HepG2 (cell line): ENCODE results near the gene MYO7B. TPM values are rescaled to one million over a fixed set of nuclear protein-coding genes. Genes with fewer than 3 reads are reported as not detected.

Source experiments
- ATAC-seq: fragments of 200-7000 bp; cut with Tn5 transposase; 3 replicates; pipeline ENCODE4 v1.9.1; 2020; ENCODE audit warnings: mild to moderate bottlenecking, moderate library complexity
- BruUV-seq: library from RNA; stranded (reverse); fragments of 400-500 nt; replicated peaks from 2 replicates; lab custom pipeline; 2021; lab: Mats Ljungman, UMichigan
- CTCF ChIA-PET: fragments of 300-600 bp; formaldehyde crosslinking; extraction: SDS; loops from one replicate; lab custom pipeline; 2021; ENCODE audit warnings: low total read pairs, inconsistent platforms, low intra/inter-chr PET ratio; lab: Yijun Ruan, JAX
- POLR2A ChIA-PET: fragments of 350-600 bp; sonication (Branson Sonifier 250); formaldehyde crosslinking; loops from one replicate; lab custom pipeline; 2020; ENCODE audit warnings: antibody characterized with exemption, inconsistent platforms; lab: Yijun Ruan, JAX
- DNase-seq: peaks from one replicate; pipeline ENCODE4 v3.0.0-alpha.2; 2015; ENCODE audit warnings: low spot score
- FAIRE-seq: peaks from 3 replicates; lab custom pipeline; 2011; peaks lifted over from hg19 to GRCh38; lab: Jason Lieb, UNC
- H2AFZ ChIP-seq: one replicate; pipeline ENCODE4 v1.6.1; 2011; ENCODE audit warnings: low read length, inconsistent platforms
- H3K27ac ChIP-seq: fragments of 300-600 bp; 3 replicates; pipeline ENCODE4 v1.8.0; 2011; ENCODE audit warnings: mixed run types, mild to moderate bottlenecking, mixed read lengths, low read length, inconsistent platforms; ENCODE audit not compliant: insufficient read depth; ENCODE audit errors: extremely low read length
- H3K27me3 ChIP-seq, 2 experiments: fragments of 200-600 bp in 1 of 2; 2 replicates in 1 of 2; 3 replicates in 1 of 2; pipeline versions ENCODE4 v1.6.0 to v1.8.0; 2011; ENCODE audit warnings: low read length in 2 of 2, mild to moderate bottlenecking in 2 of 2, moderate library complexity in 2 of 2, inconsistent platforms in 1 of 2; ENCODE audit not compliant: insufficient read depth in 2 of 2, control insufficient read depth in 1 of 2
- H3K36me3 ChIP-seq, 2 experiments: fragments of 200-600 bp in 1 of 2; replicated peaks in 1 of 2; 2 replicates in 1 of 2; 3 replicates in 1 of 2; pipeline versions ENCODE4 v1.5.1 to v1.8.0; 2011; ENCODE audit warnings: low read length in 2 of 2, inconsistent platforms in 1 of 2; ENCODE audit not compliant: insufficient read depth in 2 of 2, control insufficient read depth in 1 of 2
- H3K4me1 ChIP-seq: 2 replicates; pipeline ENCODE4 v1.5.1; 2012; ENCODE audit warnings: low read length, inconsistent platforms; ENCODE audit not compliant: insufficient read depth
- H3K4me2 ChIP-seq: 2 replicates; pipeline ENCODE4 v1.6.0; 2011; ENCODE audit warnings: low read depth, low read length, inconsistent platforms
- H3K4me3 ChIP-seq, 3 experiments: fragments of 200-600 bp in 1 of 3; sonication (generic), shearing (Covaris generic) in 1 of 3; replicated peaks in 1 of 3; 2 replicates each; pipeline ENCODE4 v1.5.1; 2011 to 2016; ENCODE audit warnings: low read length in 3 of 3, inconsistent platforms in 2 of 3, low read depth in 2 of 3, mild to moderate bottlenecking in 2 of 3, control low read depth in 1 of 3, mixed read lengths in 1 of 3; ENCODE audit not compliant: insufficient read depth in 1 of 3
- H3K79me2 ChIP-seq: one replicate; pipeline ENCODE4 v1.6.1; 2011; ENCODE audit warnings: low read length, inconsistent platforms; ENCODE audit not compliant: insufficient read depth
- H3K9ac ChIP-seq: 2 replicates; pipeline ENCODE4 v1.6.0; 2011; ENCODE audit warnings: mild to moderate bottlenecking, low read depth, low read length, inconsistent platforms; ENCODE audit not compliant: insufficient read depth
- H3K9me3 ChIP-seq: 2 replicates; pipeline ENCODE4 v1.5.1; 2012; ENCODE audit warnings: mild to moderate bottlenecking, low read length
- H4K20me1 ChIP-seq: 2 replicates; pipeline ENCODE4 v1.6.0; 2011; ENCODE audit warnings: inconsistent platforms, mild to moderate bottlenecking, low read length, moderate library complexity; ENCODE audit not compliant: insufficient read depth
- EED ChIP-seq: sonication (generic); formaldehyde crosslinking; IDR thresholded peaks from 2 replicates; pipeline ENCODE4 v1.5.0; 2020; ENCODE audit warnings: mild to moderate bottlenecking, missing genetic modification reagents
- GZF1 ChIP-seq: sonication (generic); formaldehyde crosslinking; IDR thresholded peaks from 2 replicates; pipeline ENCODE4 v1.5.1; 2020; ENCODE audit warnings: mild to moderate bottlenecking, missing genetic modification reagents
- HES4 ChIP-seq: sonication (generic); formaldehyde crosslinking; IDR thresholded peaks from 2 replicates; pipeline ENCODE4 v1.9.0; 2021; ENCODE audit warnings: mild to moderate bottlenecking, missing genetic modification reagents, borderline replicate concordance
- HOXA5 ChIP-seq: sonication (generic); formaldehyde crosslinking; IDR thresholded peaks from 2 replicates; pipeline ENCODE4 v1.4.0; 2020; ENCODE audit warnings: missing genetic modification reagents
- IRX3 ChIP-seq: sonication (generic); formaldehyde crosslinking; IDR thresholded peaks from 2 replicates; pipeline ENCODE4 v1.8.1; 2023; ENCODE audit warnings: mild to moderate bottlenecking, low read depth, missing genetic modification reagents, borderline replicate concordance
- KLF12 ChIP-seq: sonication (generic); formaldehyde crosslinking; IDR thresholded peaks from 2 replicates; pipeline ENCODE4 v1.4.0; 2020; ENCODE audit warnings: missing genetic modification reagents, borderline replicate concordance
- NFYC ChIP-seq: IDR thresholded peaks from 2 replicates; pipeline ENCODE4 v1.6.1; 2016; ENCODE audit warnings: missing genetic modification reagents, missing compliant biosample characterization
- PTBP1 ChIP-seq: fragments of 200-400 bp; formaldehyde crosslinking; IDR thresholded peaks from 2 replicates; pipeline ENCODE4 v1.6.1; 2018; ENCODE audit warnings: low read length, low read depth; ENCODE audit not compliant: poor library complexity, severe bottlenecking
- RELA ChIP-seq: sonication (generic); formaldehyde crosslinking; IDR thresholded peaks from 2 replicates; pipeline ENCODE4 v1.4.0; 2020; ENCODE audit warnings: missing genetic modification reagents
- RNF2 ChIP-seq: fragments of 450-650 bp; conservative IDR thresholded peaks from 2 replicates; pipeline ENCODE4 v1.6.1; 2016; ENCODE audit warnings: low read depth
- SAFB2 ChIP-seq: sonication (generic); formaldehyde crosslinking; IDR thresholded peaks from 2 replicates; pipeline ENCODE4 v1.5.1; 2020; ENCODE audit warnings: missing genetic modification reagents, low read depth, mild to moderate bottlenecking, borderline replicate concordance
- ZNF234 ChIP-seq: sonication (generic); formaldehyde crosslinking; conservative IDR thresholded peaks from 2 replicates; pipeline ENCODE4 v1.5.1; 2020; ENCODE audit warnings: mild to moderate bottlenecking, missing genetic modification reagents
- ZNF335 ChIP-seq: sonication (generic); formaldehyde crosslinking; IDR thresholded peaks from 2 replicates; pipeline ENCODE4 v1.4.0; 2020; ENCODE audit warnings: missing genetic modification reagents
- ZNF577 ChIP-seq: sonication (generic); formaldehyde crosslinking; IDR thresholded peaks from 2 replicates; pipeline ENCODE4 v1.4.0; 2020; ENCODE audit warnings: mild to moderate bottlenecking, low read depth, missing genetic modification reagents, borderline replicate concordance
- WGBS: methylation state at CpG from one replicate; pipeline ENCODE4 v1.1.6; 2017; ENCODE audit warnings: low lambda C conversion rate; 5-methylcytosine and 5-hydroxymethylcytosine counted together
- in situ Hi-C: cut with HindIII; loops from 2 replicates; pipeline ENCODE4 v1.10.0; 2017; ENCODE audit warnings: low pct_unique_long_range_greater_than_20kb; ENCODE audit not compliant: extremely low pct_ligation_motif_present
- intact Hi-C: fragments of 100-400 bp; cut with micrococcal nuclease; formaldehyde crosslinking; loops from one replicate; pipeline ENCODE4 v1.10.0; 2022; ENCODE audit not compliant: unreplicated experiment
- polyA plus RNA-seq, 8 experiments: library from polyadenylated mRNA; depleted of rRNA in 3 of 8; stranded (reverse) in 7 of 8; unstranded in 1 of 8; fragments of >200 nt; fragmentation: Illumina TruSeq in 4 of 8; extraction: Trizol in 4 of 8; gene quantifications; 2 replicates each; pipeline versions ENCODE4 v1.2.1 to v1.2.3, GENCODE V29; 2011 to 2016; ENCODE audit warnings: low read depth in 4 of 8, missing spikeins in 1 of 8, mixed read lengths in 1 of 8; ENCODE audit not compliant: insufficient read depth in 1 of 8
- total RNA-seq, 5 experiments: library from RNA; depleted of rRNA; stranded (reverse); fragments of >200 nt; fragmentation: Illumina TruSeq; extraction: Trizol; gene quantifications; 2 replicates each; pipeline ENCODE4 v1.2.3, GENCODE V29; 2016; ENCODE audit warnings: low read depth in 1 of 5
- TF ChIP-seq, protein P1 (sequence below), 2 experiments: sonication (generic) in 1 of 2; formaldehyde crosslinking in 1 of 2; IDR thresholded peaks; 2 replicates each; pipeline versions ENCODE4 v1.4.0 to v1.6.1; 2016 to 2020; ENCODE audit warnings: borderline replicate concordance in 1 of 2, low read depth in 1 of 2, mild to moderate bottlenecking in 1 of 2, missing genetic modification reagents in 1 of 2
- TF ChIP-seq, protein P2 (sequence below): sonication (generic); formaldehyde crosslinking; IDR thresholded peaks from 2 replicates; pipeline ENCODE4 v1.4.0; 2020; ENCODE audit warnings: mild to moderate bottlenecking, missing genetic modification reagents

The MYO7B gene
- total and polyA plus RNA-seq, 2 of the 13 experiments (the other 11 are each of a cell fraction or from before 2014, with no cell fraction given) = not detected

DNA sequence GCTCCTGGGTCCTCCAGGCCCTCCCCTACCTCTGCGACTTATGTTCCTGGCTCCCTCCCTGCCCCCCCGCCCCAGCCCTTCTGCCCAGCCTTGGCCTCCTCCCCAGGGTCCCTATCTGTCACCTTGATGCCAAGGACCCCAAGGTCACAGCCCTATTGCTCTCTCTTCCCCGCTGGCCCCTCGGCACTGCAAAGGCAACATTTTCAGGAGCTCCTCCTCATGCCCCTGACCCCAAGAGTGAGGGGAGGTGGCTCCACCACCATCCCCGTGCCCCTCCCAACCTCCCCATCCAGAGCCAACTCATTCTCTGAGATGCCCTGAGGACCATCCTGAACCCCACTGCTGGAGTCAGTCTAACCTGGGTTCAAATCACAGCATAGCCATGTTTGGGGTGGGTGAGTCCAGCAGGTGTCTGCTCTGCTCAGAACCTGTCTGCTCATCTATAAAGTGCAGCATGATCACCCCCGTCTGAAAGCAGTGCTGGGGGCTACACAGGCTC is 128.1 kb downstream of the MYO7B start (continued):
- TF ChIP-seq, protein P1, sequence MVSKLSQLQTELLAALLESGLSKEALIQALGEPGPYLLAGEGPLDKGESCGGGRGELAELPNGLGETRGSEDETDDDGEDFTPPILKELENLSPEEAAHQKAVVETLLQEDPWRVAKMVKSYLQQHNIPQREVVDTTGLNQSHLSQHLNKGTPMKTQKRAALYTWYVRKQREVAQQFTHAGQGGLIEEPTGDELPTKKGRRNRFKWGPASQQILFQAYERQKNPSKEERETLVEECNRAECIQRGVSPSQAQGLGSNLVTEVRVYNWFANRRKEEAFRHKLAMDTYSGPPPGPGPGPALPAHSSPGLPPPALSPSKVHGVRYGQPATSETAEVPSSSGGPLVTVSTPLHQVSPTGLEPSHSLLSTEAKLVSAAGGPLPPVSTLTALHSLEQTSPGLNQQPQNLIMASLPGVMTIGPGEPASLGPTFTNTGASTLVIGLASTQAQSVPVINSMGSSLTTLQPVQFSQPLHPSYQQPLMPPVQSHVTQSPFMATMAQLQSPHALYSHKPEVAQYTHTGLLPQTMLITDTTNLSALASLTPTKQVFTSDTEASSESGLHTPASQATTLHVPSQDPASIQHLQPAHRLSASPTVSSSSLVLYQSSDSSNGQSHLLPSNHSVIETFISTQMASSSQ (IDR thresholded peaks at IDR 0.05; ENCODE audit: low read depth) = no peak
- TF ChIP-seq, protein P1 (CRISPR knock-in tag; IDR thresholded peaks at IDR 0.05; ENCODE audit: borderline replicate concordance) = no peak
- no peak for TF ChIP-seq RELA

DNA sequence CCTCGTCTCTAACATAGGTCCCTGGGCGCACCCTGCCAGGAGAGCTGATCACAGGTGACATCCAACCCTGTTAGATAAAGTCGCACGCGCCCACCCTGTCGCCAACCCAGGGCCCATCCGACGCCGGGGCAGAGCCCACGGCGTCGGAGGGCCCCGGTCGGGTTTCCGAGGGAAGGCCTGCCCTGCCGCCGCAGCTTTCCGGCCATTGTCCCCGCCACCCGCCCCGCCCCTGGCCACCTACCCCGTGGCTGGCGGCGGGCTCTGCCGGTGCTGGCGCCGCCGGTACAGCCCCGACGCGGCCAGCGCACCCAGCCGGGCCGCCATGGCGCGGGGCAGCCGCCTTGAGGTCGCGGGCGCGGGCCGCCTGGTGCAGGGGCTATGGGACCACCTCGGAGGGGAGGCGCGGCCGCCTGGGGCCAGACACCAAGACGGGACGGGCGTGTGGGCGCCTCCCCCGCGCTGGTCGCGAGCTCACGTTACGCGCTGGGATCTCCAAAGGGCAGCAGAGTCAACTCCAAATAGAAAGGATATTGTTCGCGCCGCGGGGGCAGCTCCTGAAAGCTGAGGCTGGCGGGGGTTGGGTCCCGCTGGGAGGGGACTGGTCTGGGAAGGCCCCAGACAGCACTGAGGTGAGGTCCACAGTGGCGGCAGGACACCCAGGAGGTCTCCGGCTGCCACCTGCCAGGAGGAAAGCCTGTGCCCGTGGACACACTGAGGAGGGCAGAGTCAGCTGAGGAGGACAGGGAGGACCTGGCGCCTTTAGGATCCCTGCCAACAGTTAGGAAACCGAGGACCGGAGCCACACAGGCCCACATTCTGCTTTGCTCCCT is 128.8 kb downstream of the MYO7B start:
- FAIRE-seq (no peak), ATAC-seq (no peak), DNase-seq (no peak)
- Histone ChIP-seq H3K9me3 (no peaks in the 10 kb centered on the region), H3K27me3 (peaks cover 2 to 54% of the 10 kb centered on the region in 2 experiments; a peak in 4 of 5 replicates), H2AFZ (no peak overlapping the region), H3K79me2 (no peaks in the 10 kb centered on the region), H3K4me1 (peaks cover 14% of the 10 kb centered on the region), H3K4me3 (no peak overlapping the region), H3K9ac (no peak overlapping the region), H4K20me1 (no peaks in the 10 kb centered on the region), H3K27ac (no peak overlapping the region), H3K4me2 (no peak overlapping the region), H3K36me3 (no peaks in the 10 kb centered on the region)
- BruUV-seq = no TSS peak
- ChIA-PET CTCF (no interaction called here), POLR2A (no interaction called here)
- in situ Hi-C loops = no loop called here
- 82% methylated on average over 51 of the region's 69 CpGs for WGBS
- intact Hi-C loops = no loop called here
- TF ChIP-seq KLF12 (no peak), ZNF234 (CRISPR knock-in tag) (no peak), SAFB2 (CRISPR knock-in tag) (no peak), RNF2 (no peak), IRX3 (CRISPR knock-in tag) (no peak), HES4 (no peak), ZNF335 (CRISPR knock-in tag) (no peak), GZF1 (CRISPR knock-in tag) (no peak), HOXA5 (CRISPR knock-in tag) (no peak), PTBP1 (no peak), EED (no peak), ZNF577 (CRISPR knock-in tag) (no peak), NFYC (CRISPR knock-in tag) (no peak)
- TF ChIP-seq, protein P2, sequence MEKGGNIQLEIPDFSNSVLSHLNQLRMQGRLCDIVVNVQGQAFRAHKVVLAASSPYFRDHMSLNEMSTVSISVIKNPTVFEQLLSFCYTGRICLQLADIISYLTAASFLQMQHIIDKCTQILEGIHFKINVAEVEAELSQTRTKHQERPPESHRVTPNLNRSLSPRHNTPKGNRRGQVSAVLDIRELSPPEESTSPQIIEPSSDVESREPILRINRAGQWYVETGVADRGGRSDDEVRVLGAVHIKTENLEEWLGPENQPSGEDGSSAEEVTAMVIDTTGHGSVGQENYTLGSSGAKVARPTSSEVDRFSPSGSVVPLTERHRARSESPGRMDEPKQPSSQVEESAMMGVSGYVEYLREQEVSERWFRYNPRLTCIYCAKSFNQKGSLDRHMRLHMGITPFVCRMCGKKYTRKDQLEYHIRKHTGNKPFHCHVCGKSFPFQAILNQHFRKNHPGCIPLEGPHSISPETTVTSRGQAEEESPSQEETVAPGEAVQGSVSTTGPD = no peak
